Activated CD4-positive, alpha-beta T cell treated with anti-CD3 and anti-CD28 coated beads, Interleukin-2, amount 50 U/mL, for 24 hours (primary cell): ENCODE data around the gene AXIN1.
A peak's percentile ranks its signal among the peaks of the same experiment; 100 is the strongest.
"Not testable (repeated sequence)": the region's sequence is repeated elsewhere in the genome, so short reads cannot be mapped to it uniquely, and the experiment has no call there.

Experiments used
- DNase-seq, 2 donors: peaks; one replicate each; pipeline ENCODE4 v3.0.0-alpha.2; 2020; ENCODE audit warnings: low read depth in 1 of 2, low spot score in 1 of 2

AXIN1 gene

DNA sequence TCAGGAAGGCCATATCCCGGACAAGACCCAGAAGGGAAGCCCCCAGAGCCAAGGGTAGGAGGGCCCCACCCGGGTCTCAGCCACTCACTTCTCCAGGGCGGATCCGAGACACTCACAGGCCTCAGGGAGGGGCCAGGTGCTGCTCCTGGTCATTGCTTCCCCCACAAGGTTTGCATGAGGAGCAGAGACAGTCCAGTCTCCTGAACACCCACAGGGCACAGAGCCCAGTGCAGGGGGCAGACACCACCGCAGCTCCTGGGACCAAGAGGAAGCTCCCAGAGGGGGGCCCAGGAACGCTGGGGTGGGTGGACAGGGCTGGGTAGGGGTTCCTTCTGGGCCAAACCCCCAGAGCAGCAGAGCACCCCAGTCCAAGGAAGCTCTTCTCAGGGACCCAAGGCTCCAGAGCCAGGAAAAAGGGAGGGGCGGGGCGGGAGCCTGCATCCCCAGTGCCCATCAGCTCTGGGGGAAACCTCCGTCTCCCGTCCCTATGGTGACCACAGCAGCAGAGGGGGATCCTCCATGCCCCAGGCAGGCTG is 18.5 kb upstream of the AXIN1 start:
- no peak for DNase-seq

DNA sequence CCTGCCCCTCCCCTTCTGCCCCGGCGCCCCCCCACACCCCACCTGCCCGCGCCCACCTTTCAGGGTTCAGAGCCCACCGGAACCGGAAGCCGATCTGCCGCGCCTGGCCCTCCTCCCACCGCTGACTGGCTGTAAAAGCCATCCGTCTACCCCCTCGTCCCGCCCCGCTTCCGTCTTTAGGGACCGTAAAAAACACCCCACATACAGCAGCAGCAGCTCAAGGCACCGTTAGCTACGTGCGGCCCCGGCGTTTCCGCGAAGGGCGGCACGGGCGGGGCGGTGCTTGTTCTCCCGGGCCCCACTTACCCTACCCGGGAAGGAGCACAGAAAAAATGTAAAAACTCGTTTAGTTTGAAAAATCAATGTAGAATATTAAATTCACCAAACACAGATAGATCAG is 17.9 kb upstream of the AXIN1 start, which contains the start of gene MRPL28:
MRPL28 (minus strand) TSS at position 96 of the 400 bp plus-strand sequence. CDS start 320 bp downstream, outside the sequence.
- DNase-seq: peak; percentile 85 to 92

- no peak for DNase-seq
Observed at GRCh38 chr16:369866-370436, 17.4 kb upstream of the AXIN1 start.

DNA sequence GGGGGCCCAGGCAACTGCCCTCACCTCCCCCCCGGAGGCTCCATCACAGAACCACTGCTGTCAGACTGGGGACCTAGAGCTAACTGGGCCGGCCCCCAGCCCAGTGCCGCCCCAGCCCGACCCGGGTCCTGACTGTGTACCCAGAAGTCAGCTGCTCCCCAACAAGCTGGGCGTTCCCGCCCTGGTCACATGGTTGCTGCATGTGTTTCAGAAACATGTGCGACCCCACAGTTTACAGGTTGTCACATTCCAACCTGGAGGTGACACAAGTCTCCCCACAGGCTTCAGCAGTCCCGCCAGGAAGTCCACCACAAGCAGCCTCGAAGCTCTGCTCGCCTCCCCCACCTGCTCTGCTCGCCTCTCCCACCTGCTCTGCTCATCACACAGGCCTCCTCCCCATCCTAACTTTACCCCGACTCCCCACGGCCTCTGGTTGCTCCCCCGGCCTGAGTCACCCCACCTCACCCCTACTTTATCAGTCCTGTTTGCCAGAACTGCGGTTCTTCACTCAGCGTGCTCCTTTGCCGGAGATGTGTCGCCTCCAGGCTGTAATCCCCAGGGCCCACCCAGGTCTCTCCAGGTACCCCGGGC is 16.8 kb upstream of the AXIN1 start:
- DNase-seq: no peak

DNA sequence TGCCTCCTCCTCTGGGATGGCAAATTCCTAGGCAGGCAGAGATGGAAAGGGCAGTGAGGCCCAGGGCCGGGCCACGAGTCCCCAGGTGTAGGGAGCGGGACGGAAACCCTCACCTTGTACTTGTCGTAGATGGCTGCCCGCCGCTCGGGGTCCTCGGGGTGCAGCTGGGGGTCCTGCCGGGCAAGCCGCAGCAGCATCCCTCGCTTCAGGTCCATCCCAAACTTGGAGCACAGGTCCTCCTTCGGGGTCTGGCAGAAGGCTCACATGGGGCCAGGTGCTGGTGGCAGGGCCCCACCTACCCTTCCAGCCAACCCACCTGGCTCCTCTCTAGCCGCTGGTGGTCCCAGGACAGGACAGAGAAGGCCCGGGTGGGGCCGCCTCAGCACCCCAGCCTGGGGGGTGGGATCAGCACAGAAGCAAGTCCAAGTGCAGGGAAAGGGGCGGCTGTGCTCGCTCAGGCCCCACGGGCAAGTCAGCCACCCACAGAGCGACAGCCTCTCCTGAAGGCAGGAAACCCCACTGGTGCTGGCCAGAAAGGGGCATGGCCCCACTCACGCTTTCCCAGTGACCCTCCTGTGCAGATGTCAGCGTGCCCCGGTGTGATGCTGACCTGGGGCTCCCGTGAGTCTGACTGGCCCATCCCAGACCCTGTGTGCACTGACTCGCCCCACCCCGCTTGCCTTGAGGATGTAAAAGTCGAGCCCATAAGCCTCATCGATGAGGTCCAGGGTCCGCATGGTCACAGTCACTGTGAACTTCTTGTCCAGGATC is 16.1 kb upstream of the AXIN1 start:
- DNase-seq: no peak

DNA sequence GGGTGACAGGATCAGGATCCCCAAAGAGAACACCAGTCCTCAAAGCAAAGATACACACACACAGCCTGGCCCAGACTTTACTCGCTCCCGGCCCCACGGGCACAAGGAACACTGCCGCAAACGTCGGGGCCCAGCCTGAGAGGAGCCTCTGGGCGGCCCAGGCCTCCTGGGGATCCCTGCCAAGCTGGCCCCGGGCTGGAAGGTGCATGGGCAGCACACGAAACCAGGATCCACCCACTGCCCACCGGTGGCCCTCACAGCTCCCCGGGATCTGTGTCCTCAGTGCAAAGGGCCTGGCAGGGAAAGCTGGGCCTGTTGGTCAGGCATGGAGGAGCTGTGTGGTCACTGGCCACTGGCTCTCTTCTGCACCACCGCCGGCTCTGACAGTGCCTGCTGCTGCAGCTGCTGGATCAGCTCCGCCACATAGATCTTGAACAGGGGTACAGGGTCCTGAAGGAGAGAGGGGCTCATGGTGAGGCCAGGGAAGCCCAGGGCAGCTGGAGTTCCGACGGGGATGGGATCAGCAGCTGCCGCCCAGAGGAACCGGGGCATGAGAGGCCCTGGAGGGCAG is 14.9 kb upstream of the AXIN1 start:
- no peak for DNase-seq

DNA sequence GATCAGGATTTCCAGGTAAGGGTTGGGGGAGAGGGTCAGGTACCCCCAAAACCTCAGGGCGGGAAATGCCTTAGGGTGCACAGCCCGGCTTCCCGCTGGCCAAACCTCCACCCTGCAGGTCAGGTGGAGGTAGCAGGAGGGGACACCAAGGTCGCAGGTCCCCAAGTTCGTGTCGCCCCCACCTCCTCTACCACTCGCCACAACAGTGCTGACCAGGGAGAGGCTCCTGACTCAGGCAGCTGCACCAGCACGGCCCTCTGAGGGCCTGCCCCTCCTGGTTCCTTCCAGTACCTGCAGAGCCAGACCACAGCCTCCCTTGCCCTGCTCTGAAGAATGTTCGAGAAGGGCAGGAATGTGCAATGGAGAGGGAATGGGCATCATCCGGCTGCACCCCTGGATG is 14.0 kb upstream of the AXIN1 start:
- DNase-seq: no peak

DNA sequence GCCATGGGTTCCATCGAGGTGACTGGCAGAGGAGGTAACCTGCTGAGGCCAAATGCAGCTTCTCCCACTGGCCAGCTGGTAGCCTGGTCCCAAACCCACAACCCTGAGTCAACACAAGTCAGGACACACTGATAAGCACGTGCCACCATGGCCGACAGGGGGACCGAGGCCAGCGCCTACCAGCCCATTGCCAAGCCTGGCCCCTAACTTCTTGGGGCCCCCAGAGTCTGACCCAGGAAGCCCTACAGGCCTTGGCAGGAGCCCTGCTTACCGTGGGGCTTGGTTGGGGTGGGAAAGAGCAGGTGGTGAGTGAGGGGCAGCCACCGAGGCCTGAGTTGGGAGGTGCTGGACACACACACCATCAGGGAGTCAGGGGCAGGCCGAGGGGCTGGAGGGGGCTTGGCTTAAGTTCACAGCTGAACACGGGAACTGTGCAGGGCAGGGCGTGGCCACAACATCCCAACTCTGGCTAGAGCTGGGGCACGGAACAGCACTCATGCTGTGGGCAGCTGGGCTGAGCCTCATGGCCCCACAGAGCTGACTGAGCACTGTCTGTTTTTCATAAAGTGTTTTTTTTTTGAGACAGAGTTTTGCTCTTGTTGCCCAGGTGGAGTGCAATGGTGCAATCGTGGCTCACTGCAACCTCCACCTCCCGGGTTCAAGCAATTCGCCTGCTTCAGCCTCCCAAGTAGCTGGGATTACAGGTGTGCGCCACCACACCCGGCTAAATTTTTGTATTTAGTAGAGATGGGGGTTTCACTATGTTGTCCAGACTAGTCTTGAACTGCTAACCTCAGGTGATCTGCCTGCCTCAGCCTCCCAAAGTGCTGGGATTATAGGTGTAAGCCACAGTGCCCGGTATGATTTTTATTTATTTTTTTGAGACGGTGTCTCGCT is 12.3 kb upstream of the AXIN1 start:
- DNase-seq: no peak

GRCh38 chr16:363766-364490 is 11.4 kb upstream of the AXIN1 start:
- DNase-seq: no peak

DNA sequence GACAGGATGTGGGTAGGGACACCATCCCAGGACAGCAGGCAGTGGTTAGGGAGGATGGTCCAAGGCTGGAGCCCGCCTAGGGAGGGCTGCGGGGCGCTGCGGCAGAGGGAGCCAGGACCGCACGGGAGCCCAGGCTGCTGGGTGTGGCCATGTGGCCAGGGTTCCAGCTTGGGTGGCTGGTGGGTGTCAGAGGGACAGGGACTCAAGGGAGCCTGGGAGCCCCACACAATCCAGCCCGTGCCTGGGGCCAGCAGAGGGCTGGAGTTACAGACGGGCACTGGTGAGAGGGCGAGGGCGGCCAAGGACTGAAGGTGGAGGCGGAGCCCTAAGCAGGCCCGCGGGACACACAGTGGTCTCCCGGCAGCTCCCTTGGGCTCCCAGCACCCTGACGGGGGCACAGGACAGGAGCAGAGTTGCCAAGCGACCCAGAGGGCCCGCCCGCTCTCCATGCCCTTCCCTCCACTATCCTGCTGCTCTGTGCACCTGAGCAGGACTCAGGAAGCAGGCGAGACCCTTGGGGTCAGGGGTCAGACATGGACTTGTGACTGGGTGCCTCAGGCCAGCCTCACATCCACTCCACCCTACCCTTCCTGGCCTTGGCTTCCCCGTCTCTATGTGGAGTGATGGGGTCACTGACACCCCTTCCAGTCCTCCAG is 10.7 kb upstream of the AXIN1 start:
- no peak for DNase-seq

DNA sequence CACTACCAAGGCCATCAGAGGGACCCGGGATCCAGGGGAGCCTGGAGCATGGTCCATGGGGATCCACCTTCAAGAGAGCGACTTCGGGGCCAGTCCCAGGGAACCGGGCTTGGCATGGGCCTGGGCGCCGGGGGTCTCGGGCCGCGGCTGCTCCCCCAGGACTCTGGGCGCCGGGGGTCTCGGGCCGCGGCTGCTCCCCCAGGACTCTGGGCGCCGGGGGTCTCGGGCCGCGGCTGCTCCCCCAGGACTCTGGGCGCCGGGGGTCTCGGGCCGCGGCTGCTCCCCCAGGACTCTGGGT is 10.1 kb upstream of the AXIN1 start:
- DNase-seq: not testable (repeated sequence)

- peak; percentile 54 to 60 for DNase-seq
Observed at GRCh38 chr16:361872-362701, 9.6 kb upstream of the AXIN1 start.

- no peak for DNase-seq
Observed at GRCh38 chr16:361341-361871, 8.9 kb upstream of the AXIN1 start.

DNA sequence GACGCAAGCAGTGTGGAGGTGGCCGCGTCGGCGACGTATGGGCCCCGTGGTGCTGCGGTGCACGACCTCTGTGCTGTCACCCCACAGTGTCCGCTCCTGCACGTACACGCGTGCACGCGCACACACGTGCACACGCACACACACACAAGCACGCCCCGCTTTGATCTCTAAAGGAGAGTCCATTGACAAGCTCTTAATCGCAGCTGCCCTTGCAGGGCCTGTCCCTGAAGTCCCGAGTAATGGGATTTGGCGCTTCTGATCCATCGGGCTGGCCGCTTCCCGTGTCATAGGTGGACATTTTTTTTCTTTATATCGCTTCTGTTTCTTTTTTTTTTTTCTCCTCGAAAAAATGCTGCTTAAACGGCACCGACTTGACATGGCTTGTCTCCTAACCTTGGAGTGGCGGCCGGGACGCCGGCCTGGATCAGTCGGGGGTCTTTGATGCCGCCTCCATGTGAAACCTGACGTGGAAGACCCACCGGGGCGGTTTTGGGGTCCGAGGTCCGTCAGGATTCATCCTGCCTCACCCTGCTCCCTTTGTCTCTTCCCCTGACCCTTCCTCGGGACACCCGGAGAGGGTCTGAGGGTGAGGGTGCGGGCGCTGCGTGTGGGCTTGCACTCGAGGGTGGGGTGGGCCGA is 8.3 kb upstream of the AXIN1 start:
- no peak for DNase-seq

GRCh38 chr16:359871-360697 is 7.6 kb upstream of the AXIN1 start:
- DNase-seq: no peak

GRCh38 chr16:359067-359763 is 6.7 kb upstream of the AXIN1 start:
- no peak for DNase-seq

DNA sequence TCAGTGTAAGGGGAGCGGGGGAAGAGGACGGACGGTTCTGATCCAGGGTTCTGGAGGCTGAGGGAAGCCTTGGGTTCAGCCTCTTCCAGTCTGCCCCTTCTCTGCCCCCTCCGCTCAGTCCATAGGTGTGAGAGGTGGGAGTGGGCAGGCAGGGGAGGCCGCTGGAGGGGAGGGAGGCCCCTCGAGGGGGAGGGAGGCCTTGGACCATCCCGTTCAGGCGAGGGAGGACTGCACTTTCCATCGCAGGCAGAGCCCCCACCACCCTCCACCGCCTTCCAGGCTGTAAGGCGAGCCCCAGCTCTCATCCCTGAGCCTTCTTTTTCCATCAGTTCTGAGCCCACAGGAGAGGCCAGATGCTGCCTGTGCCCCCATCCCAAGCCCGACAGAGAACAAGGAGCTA is 4.2 kb upstream of the AXIN1 start:
- no peak for DNase-seq
